HG03097 (cell line): ENCODE measurements around the gene CCSER2.
"Not testable (repeated sequence)": the region's sequence is repeated elsewhere in the genome, so short reads cannot be mapped to it uniquely, and the experiment has no call there.

Source experiments
- ATAC-seq: cut with Tn5 transposase; IDR thresholded peaks from one replicate; pipeline ENCODE4 v1.9.1; 2021; ENCODE audit not compliant: unreplicated experiment, low FRiP score

Gene CCSER2

DNA sequence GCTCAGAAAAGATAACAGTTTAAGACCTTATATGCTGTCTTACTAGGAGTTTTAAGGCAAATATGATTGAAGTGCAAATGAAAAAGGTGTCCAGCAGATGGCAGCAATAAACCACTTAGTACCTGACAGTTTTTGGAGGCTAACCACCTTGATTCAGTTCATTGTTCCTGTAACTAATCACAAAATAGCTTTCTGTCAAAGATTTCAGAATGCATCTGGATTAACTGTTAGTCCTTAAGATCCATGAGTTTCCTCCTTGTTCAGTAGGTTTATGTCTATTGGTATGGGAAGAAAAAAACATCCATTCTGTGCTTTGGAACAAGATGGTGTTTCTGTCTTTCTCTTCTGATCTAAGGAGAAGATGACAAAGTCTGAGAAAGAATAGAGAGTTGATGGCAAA lies 46.6 kb downstream of the CCSER2 start:
- no peak for ATAC-seq

DNA sequence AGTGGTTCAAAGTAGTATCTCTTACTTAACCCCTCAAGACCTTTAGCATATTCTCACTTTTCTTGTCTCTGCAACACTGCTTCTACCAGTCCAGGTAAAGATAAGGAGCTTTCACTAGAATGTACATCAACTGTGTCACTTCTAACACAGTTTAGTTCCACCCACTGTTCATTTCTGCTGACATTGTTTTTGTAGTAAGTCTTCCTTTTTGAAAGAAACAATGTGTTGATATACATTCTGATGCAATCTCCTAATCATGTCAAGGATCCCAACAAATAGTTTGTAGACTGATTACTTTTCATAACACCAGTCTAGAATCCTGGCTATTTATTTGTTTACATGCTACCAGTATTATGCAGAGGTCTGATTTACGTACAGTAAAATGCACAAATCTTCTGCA lies 47.5 kb downstream of the CCSER2 start:
- no peak for ATAC-seq

DNA sequence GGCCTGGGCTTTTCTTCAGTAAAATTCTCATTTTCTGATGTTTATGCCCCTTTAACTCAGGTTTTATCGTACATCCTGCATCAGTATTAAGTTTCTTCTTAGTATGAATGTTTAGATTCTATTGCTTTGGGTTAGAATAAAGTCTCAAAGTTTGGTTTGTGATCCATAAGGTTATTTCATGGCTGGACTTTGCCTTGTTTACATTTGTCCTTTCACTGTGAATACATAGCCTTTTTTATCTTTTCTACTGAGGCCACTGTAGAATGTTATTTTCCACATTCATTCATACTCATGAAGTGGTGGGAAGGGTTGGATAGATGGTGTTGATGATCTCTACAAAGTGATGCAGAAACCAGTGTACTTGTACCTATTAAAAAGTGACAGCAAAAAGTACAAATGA lies 59.8 kb downstream of the CCSER2 start:
- ATAC-seq, result no peak

DNA sequence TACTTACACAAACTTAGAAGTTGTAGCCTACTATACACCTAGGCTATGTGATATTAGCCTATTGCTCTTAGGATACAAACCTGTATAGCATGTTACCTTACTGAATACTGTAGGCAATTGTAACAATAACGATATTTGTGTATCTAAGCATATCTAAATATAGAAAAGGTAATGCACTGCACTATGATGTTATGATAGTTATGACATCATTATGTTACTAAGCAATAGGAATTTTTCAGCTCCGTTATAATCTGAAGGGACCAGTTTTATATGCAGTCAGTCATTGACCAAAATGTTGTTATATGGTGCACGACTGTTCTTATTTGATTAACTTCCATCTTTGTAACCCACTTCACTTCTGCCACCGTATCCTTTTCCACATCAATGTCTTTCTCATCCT lies 62.0 kb downstream of the CCSER2 start:
- ATAC-seq, result no peak

DNA sequence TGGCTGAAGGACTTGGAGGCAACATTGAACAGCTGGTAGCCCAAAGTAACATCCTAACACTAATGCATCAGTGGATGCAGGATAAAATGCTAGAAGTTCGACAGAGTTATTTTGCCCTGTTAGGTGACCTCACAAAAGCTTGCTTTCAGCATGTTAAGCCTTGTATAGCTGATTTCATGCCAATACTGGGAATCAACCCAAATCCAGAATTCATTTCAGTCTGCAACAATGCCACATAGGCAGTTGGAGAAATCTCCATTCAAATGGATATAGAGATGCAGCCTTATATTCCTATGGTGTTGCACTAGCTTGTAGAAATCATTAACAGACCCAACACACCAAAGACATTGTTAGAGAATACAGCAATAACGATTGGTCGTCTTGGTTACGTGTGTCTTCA lies 62.9 kb downstream of the CCSER2 start:
- no peak for ATAC-seq

DNA sequence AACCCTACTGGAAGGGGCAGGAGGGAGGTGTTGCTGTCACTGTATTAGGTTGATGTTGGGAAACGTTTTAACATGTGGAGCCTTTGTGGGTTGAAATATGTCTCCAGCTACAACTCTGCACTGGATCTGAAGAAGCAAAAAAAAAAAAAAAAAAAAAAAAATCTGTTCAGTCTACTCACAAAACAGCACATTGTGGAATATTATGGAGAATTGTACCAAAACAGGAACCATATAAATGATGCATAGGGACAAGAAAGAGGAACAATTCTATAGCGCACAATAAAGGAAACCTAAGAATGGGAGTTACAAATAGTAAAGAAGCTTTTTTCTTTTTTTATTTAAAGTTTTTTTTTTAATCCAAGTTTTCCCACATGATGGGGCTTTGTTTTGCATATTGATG lies 63.8 kb downstream of the CCSER2 start:
- ATAC-seq, result no peak

DNA sequence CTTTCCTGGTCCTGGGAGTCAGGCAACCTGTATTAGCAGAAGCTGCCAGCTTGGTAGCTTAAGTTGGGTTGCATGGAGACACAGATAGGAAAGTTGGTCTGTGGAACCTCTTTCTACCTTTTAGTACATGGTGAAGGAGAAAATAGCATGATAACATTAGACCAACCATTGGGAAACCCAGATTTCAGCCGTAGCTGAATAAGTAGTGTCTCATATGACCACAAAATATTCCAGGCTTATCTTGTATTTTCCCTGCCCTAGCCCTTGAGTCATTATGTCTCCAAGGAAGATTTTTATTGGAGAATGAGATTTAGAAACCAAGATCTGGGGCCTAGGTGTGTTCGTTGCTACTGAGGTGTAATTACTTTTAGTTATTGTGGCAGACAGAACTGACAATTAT lies 67.2 kb downstream of the CCSER2 start:
- ATAC-seq, result no peak

DNA sequence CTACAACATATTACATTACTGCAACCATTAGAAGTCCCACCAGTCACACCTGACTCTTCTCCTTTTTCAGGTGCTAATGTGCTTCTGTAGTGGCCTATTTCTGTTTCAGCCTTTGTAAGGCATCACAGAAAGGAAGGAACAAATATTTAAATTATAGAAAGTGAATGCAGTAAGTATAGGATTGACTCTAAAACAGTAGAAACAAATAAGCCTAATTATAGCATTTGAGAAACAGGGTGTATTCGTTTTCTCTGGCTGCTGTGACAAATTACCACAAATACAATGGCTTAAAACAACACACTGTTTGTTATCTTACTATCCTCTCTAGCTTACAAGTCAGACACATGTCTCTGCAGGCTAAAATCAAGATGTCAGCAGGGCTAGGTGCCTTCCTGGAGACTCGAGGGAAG lies 69.4 kb downstream of the CCSER2 start:
- no peak for ATAC-seq

DNA sequence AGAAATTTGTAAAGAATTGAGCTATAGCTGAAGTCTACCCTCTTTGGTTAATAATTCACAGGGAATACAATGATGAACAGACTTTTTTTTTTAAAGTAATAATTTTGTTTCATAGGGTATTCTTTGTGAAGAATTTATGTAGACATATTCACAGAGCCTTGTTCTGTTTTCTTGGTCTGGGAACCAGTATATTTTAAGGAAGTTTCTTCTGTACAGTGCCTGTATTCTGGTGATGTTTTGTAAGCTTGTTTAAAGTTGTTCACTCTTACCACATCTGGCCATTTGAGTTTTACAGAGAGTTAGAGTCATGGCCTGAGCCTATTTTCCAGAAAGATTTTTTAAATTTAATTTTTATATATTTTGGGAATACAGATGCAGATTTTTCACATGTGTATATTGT lies 70.3 kb downstream of the CCSER2 start:
- ATAC-seq, result no peak

DNA sequence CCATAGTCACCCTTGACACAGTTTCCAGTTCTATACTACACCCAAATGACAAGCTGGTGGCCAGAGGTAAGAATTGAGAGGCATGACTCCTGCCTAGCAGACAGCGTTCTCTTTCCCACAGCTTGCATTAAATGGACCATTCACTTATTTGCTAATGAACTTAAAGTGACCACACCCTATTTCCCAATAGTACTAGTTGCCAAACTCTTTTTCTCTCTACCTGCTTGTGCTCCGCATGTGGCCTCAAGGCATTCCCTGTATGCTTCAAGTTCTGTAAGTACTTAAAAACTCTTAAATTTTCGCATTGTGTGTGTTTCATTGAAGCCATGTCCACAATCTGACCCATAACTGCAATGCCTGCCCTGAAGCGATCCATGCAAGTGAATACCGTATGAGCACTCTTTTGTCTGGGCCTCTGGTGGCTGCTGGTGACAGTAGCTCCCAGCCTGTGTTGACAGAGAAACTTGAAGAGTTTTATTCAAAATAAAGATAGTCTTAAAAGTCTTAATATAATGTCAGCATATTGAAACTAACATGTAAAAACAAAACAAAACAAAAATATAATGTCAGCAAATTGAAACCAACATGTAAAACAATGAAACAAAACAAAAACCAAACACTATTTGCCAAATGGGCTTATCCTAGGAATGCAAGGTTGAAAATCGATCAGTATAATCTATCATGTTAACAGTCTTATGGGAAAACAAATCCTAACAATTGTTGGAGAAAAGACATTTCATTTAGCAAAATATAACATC lies 73.6 kb downstream of the CCSER2 start:
- no peak for ATAC-seq

DNA sequence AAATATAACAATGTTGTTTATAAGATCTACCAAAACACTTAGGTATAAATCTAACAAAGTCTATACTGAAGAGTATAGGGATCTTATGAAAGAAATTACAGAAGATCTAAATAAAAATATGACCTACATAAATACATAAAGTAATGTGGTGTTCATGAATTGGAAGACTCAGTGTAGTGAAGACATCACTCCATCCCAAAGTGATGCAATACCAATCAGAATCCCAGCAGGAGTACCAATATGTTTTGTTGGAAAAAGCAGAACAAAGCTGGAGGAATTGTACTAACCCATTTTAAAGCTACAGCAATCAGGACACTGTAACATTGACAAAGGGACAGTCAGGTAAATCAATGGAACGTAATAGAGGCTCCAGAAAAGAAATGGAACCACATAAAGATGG lies 76.4 kb downstream of the CCSER2 start:
- no peak for ATAC-seq

DNA sequence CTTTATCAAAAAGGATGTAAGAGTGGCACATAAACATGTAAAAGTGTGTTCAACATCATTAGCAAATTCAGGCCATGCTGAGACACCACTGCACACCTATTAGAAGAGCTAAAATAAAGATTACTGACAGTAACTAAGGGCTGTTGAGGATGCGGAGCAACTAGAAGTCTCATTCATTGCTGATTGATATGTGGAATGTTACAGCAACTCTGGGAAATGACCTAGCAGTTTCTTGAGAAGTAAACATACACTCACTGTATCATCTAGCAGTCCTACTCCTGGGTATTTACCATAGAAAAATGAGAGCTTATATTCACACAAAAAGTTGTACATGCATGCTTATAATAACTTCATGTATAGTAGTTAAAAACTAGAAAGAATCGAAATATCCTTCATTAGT lies 77.3 kb downstream of the CCSER2 start:
- ATAC-seq, result no peak

DNA sequence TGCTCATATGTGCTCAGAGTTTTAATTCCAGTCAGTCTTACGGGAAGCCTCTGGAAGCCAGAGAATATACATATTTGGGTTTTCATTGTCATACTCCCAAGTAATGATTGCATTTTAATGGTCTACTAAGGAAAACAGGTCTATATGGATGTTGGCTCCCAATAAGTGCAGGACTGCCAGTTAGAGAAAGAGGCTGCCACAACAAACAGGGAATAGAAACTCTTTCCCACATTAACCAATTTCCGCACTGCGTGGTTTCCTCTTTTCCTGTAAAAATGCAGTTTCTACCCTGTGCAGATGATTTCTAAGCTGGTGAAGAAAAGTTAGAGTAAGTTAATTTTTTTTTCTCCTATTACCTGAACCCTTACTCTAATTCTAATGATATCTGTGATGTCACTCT lies 78.2 kb downstream of the CCSER2 start:
- ATAC-seq, result no peak

DNA sequence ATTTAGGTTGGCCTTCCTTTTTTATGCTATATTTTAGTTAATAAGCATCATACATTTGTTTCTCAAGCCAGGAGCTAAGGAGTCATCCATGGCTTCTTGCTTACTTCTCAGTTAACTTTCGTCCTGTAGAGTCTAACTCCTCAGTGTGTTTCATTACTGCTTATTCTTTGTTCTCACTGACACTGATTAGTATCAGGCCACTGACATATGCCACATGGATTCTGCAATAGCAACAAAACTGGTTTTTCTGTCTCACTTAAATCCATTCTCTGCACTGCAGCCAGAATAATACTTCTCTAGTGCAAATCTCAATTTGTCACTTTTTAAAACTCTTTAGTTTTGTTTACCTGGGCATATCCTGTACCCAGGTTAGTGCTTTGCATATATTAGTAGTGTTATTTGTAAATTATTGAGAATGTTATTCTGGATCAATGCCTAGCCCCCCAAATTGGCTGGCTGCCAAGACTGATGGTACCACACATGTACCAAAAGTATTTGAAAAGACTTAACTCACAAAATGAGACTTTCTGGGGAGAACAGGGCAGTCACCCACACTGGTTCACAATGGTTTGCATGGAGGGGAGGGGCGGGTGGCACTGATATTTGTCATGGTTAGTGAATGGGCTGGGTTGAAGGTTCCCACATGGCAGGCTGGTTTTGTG lies 79.1 kb downstream of the CCSER2 start:
- ATAC-seq, result no peak

DNA sequence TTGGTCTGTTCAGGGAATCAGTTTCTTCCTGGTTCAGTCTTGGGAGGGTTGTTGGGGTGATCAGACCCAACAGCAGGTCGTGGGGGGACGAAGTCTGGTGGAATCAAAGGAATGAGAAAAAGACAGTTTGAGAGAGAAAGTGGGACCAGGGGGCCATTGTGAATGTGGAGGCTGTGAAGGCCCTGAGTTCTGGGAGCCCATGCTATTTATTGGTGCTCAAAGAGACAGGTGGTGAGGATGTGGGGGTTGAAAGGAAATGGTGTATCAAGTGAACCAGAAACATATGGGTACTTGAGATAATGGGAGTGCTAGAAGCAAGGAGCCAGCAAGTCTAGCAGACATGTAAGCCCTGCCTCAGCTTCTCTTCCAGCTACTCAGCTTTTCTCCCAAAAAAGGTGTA lies 84.1 kb downstream of the CCSER2 start:
- no peak for ATAC-seq

DNA sequence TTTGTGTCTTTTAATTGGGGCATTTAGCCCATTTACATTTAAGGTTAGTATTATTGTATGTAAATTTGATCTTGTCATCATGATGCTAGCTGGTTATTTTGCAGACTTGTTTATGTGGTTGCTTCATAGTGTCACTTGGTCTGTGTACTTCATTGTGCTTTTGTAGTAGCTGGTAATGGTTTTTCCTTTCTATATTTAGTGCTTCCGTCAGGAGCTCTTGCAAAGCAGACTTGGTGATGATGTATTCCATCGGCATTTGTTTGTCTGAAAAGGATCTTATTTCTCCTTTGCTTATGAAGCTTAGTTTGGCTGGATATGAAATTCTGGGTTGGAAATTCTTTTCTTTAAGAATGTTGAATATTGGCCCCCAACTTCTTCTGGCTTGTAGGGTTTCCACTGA lies 85.7 kb downstream of the CCSER2 start:
- ATAC-seq, result not testable (repeated sequence)

DNA sequence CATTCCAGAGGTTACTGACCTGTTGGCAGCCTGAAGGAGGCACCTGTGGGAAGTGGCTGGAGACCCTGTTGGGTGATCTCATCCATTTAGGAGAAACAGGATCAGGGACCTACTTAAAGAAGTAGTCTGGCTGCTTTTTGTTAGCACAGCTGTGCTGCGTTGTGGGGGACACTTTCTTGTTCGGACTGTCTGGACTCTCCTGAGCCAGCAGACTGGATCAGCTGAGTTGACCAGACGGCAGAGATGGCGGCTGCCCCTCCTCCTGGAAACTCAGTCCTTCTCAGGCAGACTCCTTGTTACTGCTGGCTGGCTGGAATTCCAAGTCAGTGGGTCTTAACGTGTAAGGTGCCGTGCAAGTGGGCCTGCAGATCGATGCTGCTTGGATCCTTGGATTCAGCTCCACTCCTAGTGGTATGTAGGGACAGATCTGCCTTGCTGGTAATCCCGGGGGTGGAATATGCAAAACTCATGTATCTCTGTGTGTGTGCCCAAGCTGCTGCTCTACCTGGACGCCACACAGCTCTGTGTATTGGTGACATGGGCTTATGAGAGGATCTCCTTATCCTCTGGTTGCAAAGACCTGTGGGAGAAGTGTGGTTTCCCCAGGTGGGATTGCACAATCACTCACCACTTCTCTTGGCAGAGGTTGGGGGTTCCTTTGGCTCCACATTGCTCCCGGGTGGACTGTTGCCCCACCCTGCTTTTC lies 87.3 kb downstream of the CCSER2 start:
- no peak for ATAC-seq

DNA sequence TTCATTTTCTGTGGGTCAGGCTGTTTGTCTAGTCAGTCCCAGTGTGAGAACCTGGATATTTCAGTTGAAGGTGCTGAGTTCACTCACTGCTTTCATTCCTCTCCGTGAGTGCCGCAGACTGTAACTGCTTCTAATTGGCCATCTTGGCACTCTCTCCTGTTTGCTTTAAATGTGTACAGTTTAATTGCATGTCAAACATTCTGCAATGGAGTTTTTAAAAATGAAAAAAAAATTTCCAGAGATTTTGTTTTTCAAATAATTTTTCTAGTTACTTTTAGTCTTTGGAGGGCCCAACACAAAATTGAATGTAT lies 87.8 kb downstream of the CCSER2 start:
- ATAC-seq, result no peak

DNA sequence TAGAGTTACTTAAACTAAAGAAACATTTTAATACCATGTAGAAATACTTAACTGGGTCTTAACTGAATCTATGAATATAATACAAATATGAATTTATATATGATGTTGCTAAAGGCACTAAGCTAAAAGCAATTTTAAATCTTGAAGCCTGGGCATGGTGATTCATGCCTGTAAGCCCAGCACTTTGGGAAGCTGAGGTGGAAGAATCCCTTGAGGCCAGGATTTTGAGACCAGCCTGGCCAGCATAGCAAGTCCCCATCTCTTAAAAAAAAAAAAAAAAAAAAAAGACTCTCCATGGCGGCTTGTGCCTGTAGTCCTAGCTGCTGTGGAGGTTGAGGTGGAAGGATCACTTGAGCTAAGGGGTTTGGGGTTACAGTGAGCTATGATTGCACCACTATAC lies 95.3 kb downstream of the CCSER2 start:
- no peak for ATAC-seq

DNA sequence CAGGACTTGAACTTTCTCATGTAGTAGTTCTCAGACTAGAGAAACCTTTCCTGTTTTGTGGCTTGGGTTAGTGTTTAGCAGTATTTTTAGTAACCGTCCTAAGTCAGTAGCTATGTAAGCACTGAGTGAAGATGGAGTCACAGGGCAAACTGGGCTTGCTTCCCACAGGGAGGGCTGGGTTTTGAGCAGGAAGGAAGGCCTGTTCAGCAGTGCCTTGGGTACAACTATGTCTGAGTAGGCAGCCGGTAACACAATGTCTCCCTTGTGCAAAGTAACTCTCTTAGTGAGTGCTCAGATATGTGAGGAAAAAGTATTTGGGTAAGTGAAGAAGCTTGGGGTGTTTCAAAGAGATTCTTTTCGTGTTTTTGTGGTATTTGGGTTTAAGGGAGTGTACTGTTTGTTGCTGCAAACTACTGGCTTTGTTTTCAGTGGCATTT lies 96.4 kb downstream of the CCSER2 start:
- peak; percentile 73 for ATAC-seq

DNA sequence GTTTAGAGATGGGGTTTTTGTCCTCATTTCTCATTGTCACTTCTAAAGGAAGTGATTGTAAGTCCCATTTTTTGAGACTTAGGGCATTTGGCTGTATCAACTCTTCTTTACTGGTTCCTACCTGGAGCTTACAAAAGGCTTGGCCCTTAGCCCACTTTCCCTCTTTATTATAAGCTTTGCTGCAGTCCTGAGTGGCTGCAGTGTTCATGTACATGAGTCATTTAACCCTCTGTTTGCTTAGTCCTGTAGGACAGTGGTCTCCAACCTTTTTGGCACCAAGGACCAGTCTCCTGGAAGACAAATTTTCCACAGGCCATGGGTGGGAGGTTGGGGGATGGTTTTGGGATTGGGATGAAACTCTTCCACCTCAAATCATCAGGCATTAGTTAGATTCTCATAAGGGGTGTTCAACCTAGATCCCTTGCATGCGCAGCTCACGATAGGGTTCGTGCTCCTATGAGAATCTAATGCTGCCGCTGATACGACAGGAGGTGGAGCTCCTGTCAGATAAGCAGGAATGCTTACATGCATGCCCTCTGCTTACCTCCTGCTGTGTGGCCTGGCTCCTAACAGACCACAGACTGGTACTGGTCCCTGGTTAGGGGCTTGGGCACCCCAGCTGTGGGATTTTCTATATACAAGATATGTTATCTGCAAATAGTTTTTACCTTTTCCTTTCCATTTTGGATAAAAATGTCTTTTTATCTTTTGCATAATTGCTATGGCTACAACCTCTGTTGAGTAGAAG lies 99.7 kb downstream of the CCSER2 start:
- ATAC-seq, result no peak
